Stomach (tissue), 4 donors: ENCODE results near the gene TMEM106C.

ENCODE experiments used
- EP300 ChIP-seq: sonication (generic); formaldehyde crosslinking; IDR thresholded peaks from one replicate; pipeline ENCODE4 v1.6.1; 2017; ENCODE audit warnings: antibody characterized with exemption
- POLR2A ChIP-seq, 4 donors: fragments of 450-650 bp; IDR thresholded peaks; one replicate each; pipeline ENCODE4 v1.6.1; 2016; ENCODE audit warnings: antibody characterized with exemption in 4 of 4, control low read depth in 2 of 4, mild to moderate bottlenecking in 1 of 4, moderate library complexity in 1 of 4
- POLR2AphosphoS5 ChIP-seq, 3 donors: sonication (generic); formaldehyde crosslinking; IDR thresholded peaks; one replicate each; pipeline ENCODE4 v1.6.1; 2016; ENCODE audit warnings: antibody characterized with exemption in 3 of 3
- TF ChIP-seq, protein P1 (sequence below), 7 experiments: fragments of 450-650 bp in 4 of 7; fragments of 200-600 bp in 3 of 7; sonication (generic) in 3 of 7; IDR thresholded peaks; one replicate each; pipeline ENCODE4 v1.5.1; 2016 to 2019; ENCODE audit warnings: antibody characterized with exemption in 7 of 7, control low read depth in 2 of 7, mild to moderate bottlenecking in 1 of 7

DNA sequence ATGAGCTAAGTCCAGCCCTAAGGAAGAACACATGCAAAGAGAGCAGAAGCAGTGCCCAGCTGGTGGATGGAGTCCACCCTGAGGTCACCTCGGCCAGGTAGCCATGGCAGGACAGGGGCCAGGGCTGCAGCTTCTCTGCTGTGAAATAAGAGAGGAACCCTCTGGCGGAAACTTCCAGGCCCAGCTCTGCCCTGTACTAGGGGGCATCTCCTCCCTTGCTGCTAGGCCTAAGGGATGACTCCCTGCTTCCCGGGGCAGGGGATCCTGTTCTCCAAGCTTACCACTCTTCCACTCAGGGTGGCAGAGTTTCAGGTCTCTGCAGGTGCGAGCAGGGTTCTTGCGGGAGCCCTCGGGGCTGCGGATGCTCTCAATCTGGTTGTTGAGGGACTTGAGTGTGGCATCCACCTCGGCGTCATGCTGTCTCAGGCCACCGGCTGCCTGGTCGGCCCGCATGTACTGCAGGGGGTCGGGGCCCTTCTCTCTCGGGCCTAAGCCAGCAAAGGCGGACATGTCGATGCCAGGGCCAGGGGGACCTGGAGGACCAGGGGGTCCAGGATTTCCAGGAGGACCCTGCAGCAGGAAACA is 11.7 kb downstream of the TMEM106C start:
- no peak for TF ChIP-seq POLR2AphosphoS5 (IDR thresholded peaks at IDR 0.05)
- TF ChIP-seq, protein P1, sequence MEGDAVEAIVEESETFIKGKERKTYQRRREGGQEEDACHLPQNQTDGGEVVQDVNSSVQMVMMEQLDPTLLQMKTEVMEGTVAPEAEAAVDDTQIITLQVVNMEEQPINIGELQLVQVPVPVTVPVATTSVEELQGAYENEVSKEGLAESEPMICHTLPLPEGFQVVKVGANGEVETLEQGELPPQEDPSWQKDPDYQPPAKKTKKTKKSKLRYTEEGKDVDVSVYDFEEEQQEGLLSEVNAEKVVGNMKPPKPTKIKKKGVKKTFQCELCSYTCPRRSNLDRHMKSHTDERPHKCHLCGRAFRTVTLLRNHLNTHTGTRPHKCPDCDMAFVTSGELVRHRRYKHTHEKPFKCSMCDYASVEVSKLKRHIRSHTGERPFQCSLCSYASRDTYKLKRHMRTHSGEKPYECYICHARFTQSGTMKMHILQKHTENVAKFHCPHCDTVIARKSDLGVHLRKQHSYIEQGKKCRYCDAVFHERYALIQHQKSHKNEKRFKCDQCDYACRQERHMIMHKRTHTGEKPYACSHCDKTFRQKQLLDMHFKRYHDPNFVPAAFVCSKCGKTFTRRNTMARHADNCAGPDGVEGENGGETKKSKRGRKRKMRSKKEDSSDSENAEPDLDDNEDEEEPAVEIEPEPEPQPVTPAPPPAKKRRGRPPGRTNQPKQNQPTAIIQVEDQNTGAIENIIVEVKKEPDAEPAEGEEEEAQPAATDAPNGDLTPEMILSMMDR (IDR thresholded peaks at IDR 0.05) = no peak
- no peak for TF ChIP-seq POLR2A (IDR thresholded peaks at IDR 0.05)
- no peak for TF ChIP-seq EP300
